HUES48 (cell line): ENCODE data around the gene ZCRB1.

Source experiments
- H3K27ac ChIP-seq: one replicate; pipeline ENCODE4 v1.7.0; 2013; ENCODE audit warnings: low read depth, low read length, inconsistent platforms
- H3K27me3 ChIP-seq: 2 replicates; pipeline ENCODE4 v1.6.1; 2013; ENCODE audit warnings: mild to moderate bottlenecking, low read length; ENCODE audit not compliant: control insufficient read depth, insufficient read depth
- H3K36me3 ChIP-seq: 2 replicates; pipeline ENCODE4 v1.6.1; 2013; ENCODE audit warnings: low read length; ENCODE audit not compliant: control insufficient read depth, insufficient read depth
- H3K4me1 ChIP-seq: 2 replicates; pipeline ENCODE4 v1.6.1; 2013; ENCODE audit warnings: mild to moderate bottlenecking, low read length; ENCODE audit not compliant: control insufficient read depth, insufficient read depth
- H3K4me3 ChIP-seq: 2 replicates; pipeline ENCODE4 v1.5.1; 2013; ENCODE audit warnings: mild to moderate bottlenecking, low read depth, low read length
- H3K9ac ChIP-seq: 2 replicates; pipeline ENCODE4 v1.6.1; 2013; ENCODE audit warnings: mild to moderate bottlenecking, low read depth, low read length, moderate library complexity
- H3K9me3 ChIP-seq: 2 replicates; pipeline ENCODE4 v1.6.1; 2013; ENCODE audit warnings: low read length; ENCODE audit not compliant: control insufficient read depth, insufficient read depth

Gene ZCRB1

GRCh38 chr12:42296503-42297109, 29.3 kb downstream of the ZCRB1 start:
- H3K9me3 ChIP-seq, result no peaks in the 10 kb centered on the region
- no peak overlapping the region for H3K4me3 ChIP-seq
- no peaks in the 10 kb centered on the region for H3K27me3 ChIP-seq
- no peak overlapping the region for H3K27ac ChIP-seq
- H3K36me3 ChIP-seq, result no peaks in the 10 kb centered on the region
- no peaks in the 10 kb centered on the region for H3K4me1 ChIP-seq
- H3K9ac ChIP-seq, result no peak overlapping the region

GRCh38 chr12:42291680-42292079, 34.2 kb downstream of the ZCRB1 start:
- Histone ChIP-seq H3K36me3 (no peaks in the 10 kb centered on the region), H3K27ac (no peak overlapping the region), H3K4me1 (no peaks in the 10 kb centered on the region), H3K9me3 (no peaks in the 10 kb centered on the region), H3K27me3 (no peaks in the 10 kb centered on the region), H3K9ac (no peak overlapping the region), H3K4me3 (no peak overlapping the region)

- no peak overlapping the region for H3K9ac ChIP-seq
- H3K36me3 ChIP-seq, result no peaks in the 10 kb centered on the region
- H3K9me3 ChIP-seq, result no peaks in the 10 kb centered on the region
- no peaks in the 10 kb centered on the region for H3K4me1 ChIP-seq
- H3K27me3 ChIP-seq, result no peaks in the 10 kb centered on the region
- H3K27ac ChIP-seq, result no peak overlapping the region
- no peak overlapping the region for H3K4me3 ChIP-seq
Observed at GRCh38 chr12:42288544-42288943, 37.4 kb downstream of the ZCRB1 start.

- Histone ChIP-seq H3K9ac (no peak overlapping the region), H3K4me3 (no peak overlapping the region), H3K4me1 (no peaks in the 10 kb centered on the region), H3K36me3 (no peaks in the 10 kb centered on the region), H3K27me3 (no peaks in the 10 kb centered on the region), H3K9me3 (no peaks in the 10 kb centered on the region), H3K27ac (no peak overlapping the region)
Observed at GRCh38 chr12:42286741-42287140, 39.2 kb downstream of the ZCRB1 start.

- H3K4me1 ChIP-seq, result no peaks in the 10 kb centered on the region
Observed at GRCh38 chr12:42285431-42285830, 40.5 kb downstream of the ZCRB1 start.

GRCh38 chr12:42284876-42285275, 41.0 kb downstream of the ZCRB1 start:
- no peak overlapping the region for H3K9ac ChIP-seq
- no peaks in the 10 kb centered on the region for H3K36me3 ChIP-seq
- H3K9me3 ChIP-seq, result no peaks in the 10 kb centered on the region
- no peaks in the 10 kb centered on the region for H3K4me1 ChIP-seq
- H3K27ac ChIP-seq, result no peak overlapping the region
- no peaks in the 10 kb centered on the region for H3K27me3 ChIP-seq
- H3K4me3 ChIP-seq, result no peak overlapping the region

More at GRCh38 chr12:42285431-42285830, 40.5 kb downstream of the ZCRB1 start:
- Histone ChIP-seq H3K9me3 (no peaks in the 10 kb centered on the region), H3K27ac (no peak overlapping the region), H3K27me3 (no peaks in the 10 kb centered on the region), H3K9ac (no peak overlapping the region), H3K4me3 (no peak overlapping the region), H3K36me3 (no peaks in the 10 kb centered on the region)

GRCh38 chr12:42284157-42284556, 41.7 kb downstream of the ZCRB1 start:
- Histone ChIP-seq H3K36me3 (no peaks in the 10 kb centered on the region), H3K27me3 (no peaks in the 10 kb centered on the region), H3K4me3 (no peak overlapping the region), H3K9me3 (no peaks in the 10 kb centered on the region), H3K4me1 (no peaks in the 10 kb centered on the region), H3K9ac (no peak overlapping the region), H3K27ac (no peak overlapping the region)

GRCh38 chr12:42283739-42284138, 42.2 kb downstream of the ZCRB1 start:
- Histone ChIP-seq H3K27me3 (no peaks in the 10 kb centered on the region), H3K9me3 (no peaks in the 10 kb centered on the region), H3K36me3 (no peaks in the 10 kb centered on the region), H3K4me1 (no peaks in the 10 kb centered on the region), H3K27ac (no peak overlapping the region), H3K4me3 (no peak overlapping the region), H3K9ac (no peak overlapping the region)

GRCh38 chr12:42282294-42282693, 43.6 kb downstream of the ZCRB1 start:
- Histone ChIP-seq H3K4me1 (no peaks in the 10 kb centered on the region), H3K9me3 (no peaks in the 10 kb centered on the region), H3K9ac (no peak overlapping the region), H3K36me3 (no peaks in the 10 kb centered on the region), H3K4me3 (no peak overlapping the region), H3K27me3 (no peaks in the 10 kb centered on the region), H3K27ac (no peak overlapping the region)

GRCh38 chr12:42281844-42282243, 44.0 kb downstream of the ZCRB1 start:
- Histone ChIP-seq H3K9ac (no peak overlapping the region), H3K36me3 (no peaks in the 10 kb centered on the region), H3K4me3 (no peak overlapping the region), H3K27ac (no peak overlapping the region), H3K27me3 (no peaks in the 10 kb centered on the region), H3K9me3 (no peaks in the 10 kb centered on the region), H3K4me1 (no peaks in the 10 kb centered on the region)

GRCh38 chr12:42281278-42281677, 44.6 kb downstream of the ZCRB1 start:
- Histone ChIP-seq H3K36me3 (no peaks in the 10 kb centered on the region), H3K27ac (no peak overlapping the region), H3K4me1 (no peaks in the 10 kb centered on the region), H3K9ac (no peak overlapping the region), H3K9me3 (no peaks in the 10 kb centered on the region), H3K4me3 (no peak overlapping the region), H3K27me3 (no peaks in the 10 kb centered on the region)

- Histone ChIP-seq H3K4me3 (no peak overlapping the region), H3K4me1 (no peaks in the 10 kb centered on the region), H3K9ac (no peak overlapping the region), H3K9me3 (no peaks in the 10 kb centered on the region), H3K36me3 (no peaks in the 10 kb centered on the region), H3K27ac (no peak overlapping the region), H3K27me3 (no peaks in the 10 kb centered on the region)
Observed at GRCh38 chr12:42278128-42278510, 47.8 kb downstream of the ZCRB1 start.
